Colon (tissue), 2 donors: ENCODE measurements around the gene TSPAN33.
"Not testable (repeated sequence)": the region's sequence is repeated elsewhere in the genome, so short reads cannot be mapped to it uniquely, and the experiment has no call there.

Experiments used
- FAIRE-seq: peaks from 2 replicates; lab custom pipeline; 2012; peaks lifted over from hg19 to GRCh38; lab: Jason Lieb, UNC
- donor health status: control.
- donor health status: control.

The TSPAN33 gene

DNA sequence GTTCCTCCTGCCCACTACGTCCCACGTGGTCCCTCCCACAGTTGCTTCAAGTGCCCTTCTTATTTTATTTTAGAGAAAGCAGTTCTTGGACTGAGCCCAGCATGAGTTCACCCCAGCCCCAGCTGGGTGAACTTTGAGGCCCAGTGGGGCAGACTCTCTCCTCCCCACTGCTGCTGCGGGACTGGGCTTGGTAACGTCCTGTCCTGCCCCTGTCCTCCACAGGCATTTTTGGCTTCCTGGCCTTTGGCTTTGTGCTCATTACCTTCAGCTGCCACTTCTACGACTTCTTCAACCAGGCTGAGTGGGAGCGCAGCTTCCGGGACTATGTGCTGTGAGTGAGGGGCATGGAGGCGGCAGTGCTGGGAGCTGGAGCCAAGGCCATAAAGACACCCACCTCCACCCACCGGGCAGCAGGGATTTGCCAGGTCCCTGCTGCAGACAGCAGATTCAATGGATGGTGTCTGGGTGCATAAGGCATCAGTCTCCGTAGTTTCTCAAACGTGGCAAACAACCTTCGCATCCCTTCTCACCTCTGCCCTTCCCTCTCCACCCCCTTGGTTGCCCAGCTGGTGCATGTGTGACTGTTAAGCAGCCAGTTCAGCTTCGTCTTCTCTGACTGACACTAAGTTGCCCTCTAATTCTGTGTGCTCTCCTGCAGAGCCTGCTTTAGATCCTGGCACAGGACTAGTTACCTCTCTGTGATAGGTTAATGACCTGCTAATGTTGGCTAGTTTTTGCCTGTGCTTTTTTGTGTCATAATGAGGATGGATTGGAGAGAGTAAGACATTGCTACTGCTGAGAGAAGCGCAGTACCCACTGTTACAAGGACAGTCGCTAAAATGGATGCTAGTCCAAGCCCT, 64.8 kb downstream of the TSPAN33 start:
- FAIRE-seq: no peak

DNA sequence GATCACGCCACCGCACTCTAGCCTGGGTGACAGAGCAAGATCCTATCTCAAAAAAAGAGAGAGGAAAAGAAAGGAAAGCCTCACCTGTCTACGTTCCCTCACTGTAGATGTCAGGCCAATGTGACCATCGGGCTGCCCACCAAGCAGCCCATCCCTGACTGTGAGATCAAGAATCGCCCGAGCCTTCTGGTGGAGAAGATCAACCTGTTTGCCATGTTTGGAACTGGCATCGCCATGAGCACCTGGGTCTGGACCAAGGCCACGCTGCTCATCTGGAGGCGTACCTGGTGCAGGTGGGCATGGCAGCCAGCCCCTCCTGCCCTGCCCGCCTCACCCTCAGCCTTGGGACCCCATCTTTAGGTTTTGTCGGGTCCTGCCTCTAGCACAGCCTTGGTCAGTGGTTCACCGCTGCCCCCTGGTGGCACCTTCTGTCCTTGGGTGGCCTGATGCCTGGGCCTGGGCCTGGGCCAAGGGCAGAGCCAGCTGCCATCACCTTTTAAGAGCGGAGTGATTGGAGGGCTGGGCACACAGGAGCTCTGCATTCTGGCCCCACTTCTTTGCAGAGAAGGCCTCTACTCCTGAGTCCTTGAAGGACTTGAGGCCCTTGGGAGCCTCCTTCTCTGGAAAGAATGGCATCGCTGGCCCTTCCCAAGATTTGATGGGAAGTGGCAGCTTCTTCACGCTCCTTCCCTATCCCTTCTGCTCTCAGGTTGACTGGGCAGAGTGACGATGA, 65.9 kb downstream of the TSPAN33 start:
- FAIRE-seq: no peak

DNA sequence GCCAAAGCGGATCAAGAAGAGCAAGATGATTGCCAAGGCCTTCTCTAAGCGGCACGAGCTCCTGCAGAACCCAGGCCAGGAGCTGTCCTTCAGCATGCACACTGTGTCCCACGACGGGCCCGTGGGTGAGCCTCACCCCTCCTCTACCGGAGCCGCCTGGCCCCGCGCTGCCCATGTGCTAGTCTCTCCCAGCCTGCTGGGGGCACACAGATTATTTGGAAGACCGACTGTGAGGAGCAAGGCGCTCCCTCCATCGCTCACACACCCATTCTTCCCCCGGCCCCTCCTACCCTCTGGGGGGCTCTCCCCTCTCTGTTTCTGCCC, 66.4 kb downstream of the TSPAN33 start:
- no peak for FAIRE-seq

DNA sequence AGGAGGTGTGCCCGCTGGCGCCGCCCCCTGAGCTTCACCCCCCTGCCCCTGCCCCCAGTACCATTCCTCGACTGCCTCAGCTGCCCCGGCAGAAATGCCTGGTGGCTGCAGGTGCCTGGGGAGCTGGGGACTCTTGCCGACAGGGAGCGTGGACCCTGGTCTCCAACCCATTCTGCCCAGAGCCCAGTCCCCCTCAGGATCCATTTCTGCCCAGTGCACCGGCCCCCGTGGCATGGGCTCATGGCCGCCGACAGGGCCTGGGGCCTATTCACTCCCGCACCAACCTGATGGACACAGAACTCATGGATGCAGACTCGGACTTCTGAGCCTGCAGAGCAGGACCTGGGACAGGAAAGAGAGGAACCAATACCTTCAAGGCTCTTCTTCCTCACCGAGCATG, 67.6 kb downstream of the TSPAN33 start:
- no peak for FAIRE-seq

DNA sequence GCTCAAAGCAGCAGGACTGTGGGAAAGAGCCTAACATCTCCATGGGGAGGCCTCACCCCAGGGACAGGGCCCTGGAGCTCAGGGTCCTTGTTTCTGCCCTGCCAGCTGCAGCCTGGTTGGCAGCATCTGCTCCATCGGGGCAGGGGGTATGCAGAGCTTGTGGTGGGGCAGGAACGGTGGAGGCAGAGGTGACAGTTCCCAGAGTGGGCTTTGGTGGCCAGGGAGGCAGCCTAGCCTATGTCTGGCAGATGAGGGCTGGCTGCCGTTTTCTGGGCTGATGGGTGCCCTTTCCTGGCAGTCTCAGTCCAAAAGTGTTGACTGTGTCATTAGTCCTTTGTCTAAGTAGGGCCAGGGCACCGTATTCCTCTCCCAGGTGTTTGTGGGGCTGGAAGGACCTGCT, 68.1 kb downstream of the TSPAN33 start:
- no peak for FAIRE-seq

DNA sequence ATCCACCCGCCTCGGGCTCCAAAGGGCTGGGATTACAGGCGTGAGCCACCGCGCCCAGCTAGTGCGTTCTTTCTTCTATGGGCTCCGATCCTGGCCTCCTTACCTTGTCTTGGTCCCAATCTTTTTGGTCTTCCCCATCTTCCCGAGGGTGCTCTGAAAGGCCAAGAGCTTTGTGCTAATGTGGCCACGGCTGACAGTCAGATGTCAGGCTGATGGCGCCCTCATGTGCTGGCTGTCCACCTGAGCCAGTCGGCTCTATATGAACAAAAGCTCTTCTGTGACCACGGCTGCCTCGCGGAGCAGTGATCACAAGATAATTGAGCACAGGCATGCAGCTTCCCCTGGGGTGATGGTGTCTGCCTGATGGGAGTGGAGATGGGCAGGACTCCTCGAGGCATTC, 69.3 kb downstream of the TSPAN33 start:
- no peak for FAIRE-seq

DNA sequence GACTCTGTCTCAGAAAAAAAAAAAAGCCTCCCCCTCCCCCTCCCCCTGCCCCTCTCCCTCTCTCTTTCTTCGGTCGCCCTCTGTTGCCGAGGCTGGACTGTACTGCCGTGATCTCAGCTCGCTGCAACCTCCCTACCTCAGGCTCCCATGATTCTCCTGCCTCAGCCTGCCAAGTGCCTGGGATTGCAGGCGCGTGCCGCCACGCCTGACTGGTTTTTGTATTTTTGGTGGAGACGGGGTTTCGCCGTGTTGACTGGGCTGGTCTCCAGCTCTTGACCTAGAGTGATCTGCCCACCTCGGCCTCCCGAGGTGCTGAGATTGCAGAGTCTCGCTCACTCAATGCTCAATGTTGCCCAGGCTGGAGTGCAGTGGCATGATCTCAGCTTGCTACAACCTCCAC, 71.2 kb downstream of the TSPAN33 start:
- FAIRE-seq: not testable (repeated sequence)

DNA sequence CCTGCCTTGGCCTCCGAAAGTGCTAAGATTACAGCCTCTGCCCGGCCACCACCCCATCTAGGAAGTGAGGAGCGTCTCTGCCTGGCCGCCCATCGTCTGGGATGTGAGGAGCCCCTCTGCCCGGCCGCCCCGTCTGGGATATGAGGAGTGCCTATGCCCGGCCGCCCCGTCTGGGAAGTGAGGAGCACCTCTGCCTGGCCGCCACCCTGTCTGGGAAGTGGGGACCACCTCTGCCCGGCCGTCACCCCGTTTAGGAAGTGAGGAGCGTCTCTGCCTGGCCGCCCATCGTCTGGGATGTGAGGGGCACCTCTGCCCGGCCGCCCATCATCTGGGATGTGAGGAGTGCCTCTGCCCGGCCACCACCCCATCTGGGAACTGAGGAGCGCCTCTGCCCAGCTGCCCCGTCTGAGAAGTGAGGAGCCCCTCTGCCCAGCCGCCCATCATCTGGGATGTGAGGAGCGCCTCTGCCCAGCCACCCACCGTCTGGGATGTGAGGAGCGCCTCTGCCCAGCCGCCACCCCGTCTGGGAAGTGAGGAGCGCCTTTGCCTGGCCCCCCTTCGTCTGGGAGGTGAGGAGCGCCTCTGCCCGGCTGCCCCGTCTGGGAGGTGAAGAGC, 71.7 kb downstream of the TSPAN33 start:
- FAIRE-seq: not testable (repeated sequence)

DNA sequence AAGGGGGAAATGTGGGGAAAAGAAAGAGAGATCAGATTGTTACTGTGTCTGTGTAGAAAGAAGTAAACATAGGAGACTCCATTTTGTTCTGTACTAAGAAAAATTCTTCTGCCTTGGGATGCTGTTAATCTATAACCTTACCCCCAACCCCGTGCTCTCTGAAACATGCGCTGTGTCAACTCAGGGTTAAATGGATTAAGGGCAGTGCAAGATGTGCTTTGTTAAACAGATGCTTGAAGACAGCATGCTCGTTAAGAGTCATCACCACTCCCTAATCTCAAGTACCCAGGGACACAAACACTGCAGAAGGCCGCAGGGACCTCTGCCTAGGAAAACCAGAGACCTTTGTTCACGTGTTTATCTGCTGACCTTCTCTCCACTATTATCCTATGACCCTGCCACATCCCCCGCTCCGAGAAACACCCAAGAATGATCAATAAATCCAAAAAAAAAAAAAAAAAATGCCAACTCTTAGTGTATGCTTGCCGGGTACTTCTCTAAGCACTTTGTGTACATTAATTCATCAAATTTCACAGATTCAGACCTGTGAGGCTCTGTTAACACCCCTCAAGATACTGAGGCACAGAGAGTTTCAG, 72.4 kb downstream of the TSPAN33 start:
- not testable (repeated sequence) for FAIRE-seq

DNA sequence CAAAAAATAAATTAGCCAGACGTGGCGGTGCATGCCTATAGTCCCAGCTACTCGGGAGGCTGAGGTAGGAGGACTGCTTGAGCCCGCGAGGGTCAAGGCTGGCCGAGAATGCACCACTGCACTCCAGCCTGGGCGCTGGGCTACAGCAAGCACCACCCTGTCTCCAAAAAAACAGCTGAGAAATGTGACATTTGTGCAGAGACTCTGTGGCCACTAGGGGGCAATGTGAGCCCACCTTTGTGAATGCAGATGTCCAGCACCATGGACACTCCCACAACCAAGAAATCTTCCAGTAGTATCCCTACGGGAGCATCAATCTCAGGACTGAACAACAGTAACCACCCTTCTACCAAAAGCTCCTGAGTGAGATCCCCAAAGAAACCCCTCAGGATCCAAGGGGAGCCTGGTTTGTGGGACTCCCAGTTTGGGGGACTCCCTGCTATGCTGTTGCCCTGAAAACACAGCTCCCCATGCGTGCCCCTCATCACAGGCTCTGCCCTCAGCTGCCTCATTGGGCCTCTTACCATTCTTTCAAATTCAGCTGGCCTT, 74.1 kb downstream of the TSPAN33 start:
- no peak for FAIRE-seq

DNA sequence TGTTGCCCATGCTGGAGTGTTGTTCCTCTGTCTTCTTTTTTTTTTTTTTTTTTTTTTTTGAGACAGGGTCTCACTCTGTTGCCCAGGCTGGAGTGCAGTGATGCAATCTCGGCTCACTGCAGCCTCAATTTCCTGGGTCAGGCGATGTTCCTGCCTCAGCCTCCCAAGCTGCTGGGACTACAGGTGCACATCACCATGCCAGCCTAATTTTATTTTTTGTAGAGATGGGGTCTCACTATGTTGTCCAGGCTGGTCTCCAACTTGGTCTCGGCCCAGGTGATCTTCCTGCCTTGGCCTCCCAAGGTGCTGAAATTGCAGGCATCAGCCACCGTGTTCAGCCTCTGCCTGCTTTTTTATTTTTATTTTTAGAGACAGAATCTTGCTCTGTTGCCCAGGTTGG, 74.7 kb downstream of the TSPAN33 start:
- FAIRE-seq: not testable (repeated sequence)
